Mucosa of stomach (tissue), 1 donor: ENCODE results near the gene CAMSAP2.
A peak's percentile ranks its signal among the peaks of the same experiment; 100 is the strongest.

Experiments used
- H3K27me3 ChIP-seq: one replicate; pipeline ENCODE4 v1.7.0; 2013; ENCODE audit warnings: mild to moderate bottlenecking, low read length; ENCODE audit not compliant: control insufficient read depth, insufficient read depth
- H3K36me3 ChIP-seq: one replicate; pipeline ENCODE4 v1.7.0; 2013; ENCODE audit warnings: low read length; ENCODE audit not compliant: control insufficient read depth, insufficient read depth
- H3K4me1 ChIP-seq: one replicate; pipeline ENCODE4 v1.7.0; 2013; ENCODE audit warnings: mild to moderate bottlenecking, low read length; ENCODE audit not compliant: control insufficient read depth, insufficient read depth
- H3K4me3 ChIP-seq: one replicate; pipeline ENCODE4 v1.7.0; 2013; ENCODE audit warnings: low read length
- H3K9ac ChIP-seq: one replicate; pipeline ENCODE4 v1.7.0; 2013; ENCODE audit warnings: mild to moderate bottlenecking, low read length, moderate library complexity
- H3K9me3 ChIP-seq: one replicate; pipeline ENCODE4 v1.7.0; 2013; ENCODE audit warnings: mild to moderate bottlenecking, low read length, moderate library complexity; ENCODE audit not compliant: control insufficient read depth
- donor health status: Pancreatic carcinoma.

The CAMSAP2 gene

GRCh38 chr1:200714504-200715187 lies 24.0 kb upstream of the CAMSAP2 start:
- no peaks in the 10 kb centered on the region for H3K27me3 ChIP-seq

GRCh38 chr1:200720199-200720598 lies 18.5 kb upstream of the CAMSAP2 start:
- Histone ChIP-seq H3K9ac (no peak overlapping the region), H3K4me1 (no peaks in the 10 kb centered on the region), H3K9me3 (no peaks in the 10 kb centered on the region), H3K4me3 (no peak overlapping the region), H3K36me3 (no peaks in the 10 kb centered on the region), H3K27me3 (no peaks in the 10 kb centered on the region)

More at GRCh38 chr1:200714504-200715187, 24.0 kb upstream of the CAMSAP2 start:
- Histone ChIP-seq H3K4me3 (no peak overlapping the region), H3K9ac (no peak overlapping the region), H3K9me3 (no peaks in the 10 kb centered on the region), H3K36me3 (no peaks in the 10 kb centered on the region), H3K4me1 (no peaks in the 10 kb centered on the region)

- Histone ChIP-seq H3K4me1 (no peaks in the 10 kb centered on the region), H3K36me3 (no peaks in the 10 kb centered on the region), H3K27me3 (no peaks in the 10 kb centered on the region), H3K9ac (no peak overlapping the region), H3K4me3 (no peak overlapping the region), H3K9me3 (no peaks in the 10 kb centered on the region)
Measured at GRCh38 chr1:200724064-200724463, 14.6 kb upstream of the CAMSAP2 start.

GRCh38 chr1:200727257-200727656 lies 11.4 kb upstream of the CAMSAP2 start:
- Histone ChIP-seq H3K4me1 (no peaks in the 10 kb centered on the region), H3K9me3 (no peaks in the 10 kb centered on the region), H3K36me3 (no peaks in the 10 kb centered on the region), H3K9ac (no peak overlapping the region), H3K4me3 (no peak overlapping the region), H3K27me3 (no peaks in the 10 kb centered on the region)

GRCh38 chr1:200729863-200730262 lies 8.8 kb upstream of the CAMSAP2 start:
- Histone ChIP-seq H3K36me3 (no peaks in the 10 kb centered on the region), H3K4me3 (no peak overlapping the region), H3K9ac (no peak overlapping the region), H3K4me1 (no peaks in the 10 kb centered on the region), H3K9me3 (no peaks in the 10 kb centered on the region), H3K27me3 (no peaks in the 10 kb centered on the region)

- Histone ChIP-seq H3K9ac (no peak overlapping the region), H3K9me3 (no peaks in the 10 kb centered on the region), H3K4me1 (no peaks in the 10 kb centered on the region), H3K4me3 (no peak overlapping the region), H3K27me3 (no peaks in the 10 kb centered on the region), H3K36me3 (no peaks in the 10 kb centered on the region)
Measured at GRCh38 chr1:200731654-200732332, 6.9 kb upstream of the CAMSAP2 start.

- Histone ChIP-seq H3K4me3 (no peak overlapping the region), H3K9ac (no peak overlapping the region), H3K36me3 (no peaks in the 10 kb centered on the region), H3K27me3 (no peaks in the 10 kb centered on the region), H3K4me1 (no peaks in the 10 kb centered on the region), H3K9me3 (no peaks in the 10 kb centered on the region)
Measured at GRCh38 chr1:200732438-200732837, 6.3 kb upstream of the CAMSAP2 start.

GRCh38 chr1:200733907-200734306 lies 4.8 kb upstream of the CAMSAP2 start:
- H3K9me3 ChIP-seq = no peaks in the 10 kb centered on the region
- no peaks in the 10 kb centered on the region for H3K36me3 ChIP-seq
- H3K4me3 ChIP-seq = no peak overlapping the region
- no peaks in the 10 kb centered on the region for H3K27me3 ChIP-seq
- no peak overlapping the region for H3K9ac ChIP-seq
- peaks cover 5% of the 10 kb centered on the region for H3K4me1 ChIP-seq

- Histone ChIP-seq H3K36me3 (no peaks in the 10 kb centered on the region), H3K9ac (peak overlapping the region; percentile 62), H3K9me3 (no peaks in the 10 kb centered on the region), H3K27me3 (no peaks in the 10 kb centered on the region), H3K4me1 (peaks cover 5% of the 10 kb centered on the region), H3K4me3 (no peak overlapping the region)
Measured at GRCh38 chr1:200737647-200738291, 924 bp upstream of the CAMSAP2 start.

GRCh38 chr1:200738949-200739651 lies 407 bp downstream of the CAMSAP2 start:
- no peaks in the 10 kb centered on the region for H3K36me3 ChIP-seq
- peak overlapping the region; percentile 44 for H3K4me3 ChIP-seq
- H3K9me3 ChIP-seq = no peaks in the 10 kb centered on the region
- H3K27me3 ChIP-seq = no peaks in the 10 kb centered on the region
- H3K4me1 ChIP-seq = peaks cover 5% of the 10 kb centered on the region
- peak overlapping the region; percentile 88 for H3K9ac ChIP-seq

GRCh38 chr1:200739702-200740570 lies 1.2 kb downstream of the CAMSAP2 start:
- H3K4me1 ChIP-seq = peaks cover 5% of the 10 kb centered on the region
- H3K36me3 ChIP-seq = no peaks in the 10 kb centered on the region
- H3K27me3 ChIP-seq = no peaks in the 10 kb centered on the region
- H3K9ac ChIP-seq = peak overlapping the region; percentile 88
- no peaks in the 10 kb centered on the region for H3K9me3 ChIP-seq
- peak overlapping the region; percentile 65 for H3K4me3 ChIP-seq
